Measurements from ENCODE around the gene KCNH1. TPM values are rescaled to one million over a fixed set of nuclear protein-coding genes. Genes with fewer than 3 reads are reported as not detected.

The KCNH1 gene
- total RNA-seq, 4 donors from 2014 or later = 0.24 to 1.6 TPM; not detected in 2

- TF ChIP-seq CTCF (IDR thresholded peaks at IDR 0.05) = no peak
- ATAC-seq (ENCODE audit: low FRiP score) (no peak), DNase-seq (ENCODE audit: low spot score) (no peak)
Observed at GRCh38 chr1:210746024-210746731, 387.8 kb downstream of the KCNH1 start.

GRCh38 chr1:210743038-210743437, 390.9 kb downstream of the KCNH1 start:
- ATAC-seq (ENCODE audit: low FRiP score) (no peak), DNase-seq (ENCODE audit: low spot score) (no peak)
- no peak for TF ChIP-seq CTCF (IDR thresholded peaks at IDR 0.05)

DNA sequence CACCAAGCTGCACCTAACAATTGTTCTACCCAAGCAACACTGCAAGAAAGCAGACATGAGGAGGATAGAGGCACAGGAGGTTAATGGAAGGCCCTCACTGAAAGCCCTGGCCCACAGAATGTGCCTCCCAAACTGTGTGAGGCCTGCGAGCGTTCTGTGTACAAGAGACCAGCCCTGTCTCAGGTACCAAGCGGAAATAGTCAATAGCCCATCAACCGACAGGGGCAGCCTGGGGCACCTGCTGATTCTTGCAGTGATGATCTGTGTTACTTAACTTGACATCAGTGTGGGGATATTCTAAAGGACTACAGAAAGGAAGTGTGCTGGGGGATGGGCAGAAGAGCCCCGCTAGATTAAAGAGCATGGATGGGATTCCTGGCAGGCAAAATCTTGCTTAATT, 392.4 kb downstream of the KCNH1 start:
- ATAC-seq (ENCODE audit: low FRiP score) (no peak), DNase-seq (ENCODE audit: low spot score) (no peak)
- TF ChIP-seq CTCF (IDR thresholded peaks at IDR 0.05) = no peak

GRCh38 chr1:210739627-210740026, 394.3 kb downstream of the KCNH1 start:
- no peak for ATAC-seq (ENCODE audit: low FRiP score)
- DNase-seq (ENCODE audit: low spot score) = no peak
- no peak for TF ChIP-seq CTCF (IDR thresholded peaks at IDR 0.05)

GRCh38 chr1:210738256-210738655, 395.7 kb downstream of the KCNH1 start:
- DNase-seq (ENCODE audit: low spot score) = no peak
- ATAC-seq (ENCODE audit: low FRiP score) = no peak
- no peak for TF ChIP-seq CTCF (IDR thresholded peaks at IDR 0.05)

GRCh38 chr1:210736713-210737112, 397.2 kb downstream of the KCNH1 start:
- no peak for ATAC-seq (ENCODE audit: low FRiP score)
- no peak for TF ChIP-seq CTCF (IDR thresholded peaks at IDR 0.05)
- no peak for DNase-seq (ENCODE audit: low spot score)

- no peak for ATAC-seq (ENCODE audit: low FRiP score)
- DNase-seq (ENCODE audit: low spot score) = no peak
- no peak for TF ChIP-seq CTCF (IDR thresholded peaks at IDR 0.05)
Observed at GRCh38 chr1:210731597-210731996, 402.4 kb downstream of the KCNH1 start.
